ENCODE measurements around the gene AKR1C4. TPM values are rescaled to one million over a fixed set of nuclear protein-coding genes. Genes with fewer than 3 reads are reported as not detected.

Gene AKR1C4
- polyA plus RNA-seq (2011; rRNA removed) (1.1 and 1.2 TPM in 2 replicates), polyA plus RNA-seq (2017; fragmentation: RNase III; extraction: RNeasy Plus Mini Kit Qiagen cat#74134 plus additional on column Dnase treatment) (0.37 to 0.58 TPM (median 0.54 TPM) in 3 replicates), polyA minus RNA-seq (2011; rRNA and poly(A)+ RNA removed) (0.45 and 0.49 TPM in 2 replicates)
- 0.34 and 0.60 TPM in 2 replicates for polyA plus RNA-seq (2012; cell fraction: cytosol; rRNA removed)
- 0.25 and 0.26 TPM in 2 replicates for polyA plus RNA-seq (2012; cell fraction: nucleus; rRNA removed)

DNA sequence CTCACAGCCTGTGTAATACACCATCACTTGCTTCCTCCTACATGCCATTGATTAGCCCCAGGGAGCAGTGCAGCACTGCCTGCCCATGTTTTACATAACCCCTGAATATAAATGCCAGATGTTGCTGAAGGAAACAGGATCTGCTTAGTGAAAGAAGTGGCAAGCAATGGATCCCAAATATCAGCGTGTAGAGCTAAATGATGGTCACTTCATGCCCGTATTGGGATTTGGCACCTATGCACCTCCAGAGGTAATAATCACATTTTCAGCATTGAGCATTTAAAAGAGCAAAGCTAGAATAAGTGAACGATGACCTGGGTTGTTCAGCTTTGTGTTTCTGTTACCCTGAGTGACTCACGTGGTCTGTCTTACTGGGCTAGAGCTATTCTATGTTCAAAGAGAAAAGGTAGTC lies at the start of gene AKR1C4:
TSS of gene AKR1C4 (plus strand) at position 136 of the 412 bp plus-strand sequence. CDS start at position 167, 31 bp downstream.
- DNase-seq (ENCODE audit: low read depth in 1 of 2, low spot score in 1 of 2) (peak in 1 of 2 experiments; percentile 48), ATAC-seq (peak; percentile 39 to 56; a peak in 3 of 6 replicates), FAIRE-seq (peak; percentile 95)
- CTCF ChIA-PET, result interaction anchor here (1.1 to 3.7 kb wide), 3 partner anchors 9 to 426 kb away, joined by 3 to 10 read pairs (median 4); no protein-coding TSS in a partner anchor
- Histone ChIP-seq H3K4me3 (no peak within 1 kb of the TSS), H3K9me3 (peaks cover 35% of the 10 kb centered on the region), H3K4me1 (peaks cover 24% of the 10 kb centered on the region), H3K4me2 (peak within 1 kb of the TSS; percentile 48), H3K27ac (peak within 1 kb of the TSS; percentile 86 to 89)
- POLR2A ChIA-PET, result interaction anchor here (1.5 kb wide), 1 partner anchor 89 kb away, joined by 4 read pairs; no protein-coding TSS in a partner anchor
- WGBS (ENCODE audit: missing lambda C conversion rate), result 31% methylated on average over 4 of the region's 4 CpGs
- TF ChIP-seq NPAS2 (CRISPR knock-in tag; IDR thresholded peaks at IDR 0.05; ENCODE audit: borderline replicate concordance) (no peak), HOXB5 (CRISPR knock-in tag; IDR thresholded peaks at IDR 0.05) (no peak), RCOR1 (IDR thresholded peaks at IDR 0.05; ENCODE audit: low read depth, low read length) (no peak), ZSCAN20 (CRISPR knock-in tag; IDR thresholded peaks at IDR 0.05) (no peak), MAZ (IDR thresholded peaks at IDR 0.05; ENCODE audit: borderline replicate concordance, low read depth, low read length) (no peak), FOXS1 (CRISPR knock-in tag; IDR thresholded peaks at IDR 0.05) (no peak), TP53 (CRISPR knock-in tag; IDR thresholded peaks at IDR 0.05) (no peak), SMC3 (IDR thresholded peaks at IDR 0.05) (no peak), CBX8 (IDR thresholded peaks at IDR 0.05) (no peak)
- TF ChIP-seq, protein P1, sequence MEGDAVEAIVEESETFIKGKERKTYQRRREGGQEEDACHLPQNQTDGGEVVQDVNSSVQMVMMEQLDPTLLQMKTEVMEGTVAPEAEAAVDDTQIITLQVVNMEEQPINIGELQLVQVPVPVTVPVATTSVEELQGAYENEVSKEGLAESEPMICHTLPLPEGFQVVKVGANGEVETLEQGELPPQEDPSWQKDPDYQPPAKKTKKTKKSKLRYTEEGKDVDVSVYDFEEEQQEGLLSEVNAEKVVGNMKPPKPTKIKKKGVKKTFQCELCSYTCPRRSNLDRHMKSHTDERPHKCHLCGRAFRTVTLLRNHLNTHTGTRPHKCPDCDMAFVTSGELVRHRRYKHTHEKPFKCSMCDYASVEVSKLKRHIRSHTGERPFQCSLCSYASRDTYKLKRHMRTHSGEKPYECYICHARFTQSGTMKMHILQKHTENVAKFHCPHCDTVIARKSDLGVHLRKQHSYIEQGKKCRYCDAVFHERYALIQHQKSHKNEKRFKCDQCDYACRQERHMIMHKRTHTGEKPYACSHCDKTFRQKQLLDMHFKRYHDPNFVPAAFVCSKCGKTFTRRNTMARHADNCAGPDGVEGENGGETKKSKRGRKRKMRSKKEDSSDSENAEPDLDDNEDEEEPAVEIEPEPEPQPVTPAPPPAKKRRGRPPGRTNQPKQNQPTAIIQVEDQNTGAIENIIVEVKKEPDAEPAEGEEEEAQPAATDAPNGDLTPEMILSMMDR (IDR thresholded peaks at IDR 0.05), result no peak
- TF ChIP-seq, protein P2, sequence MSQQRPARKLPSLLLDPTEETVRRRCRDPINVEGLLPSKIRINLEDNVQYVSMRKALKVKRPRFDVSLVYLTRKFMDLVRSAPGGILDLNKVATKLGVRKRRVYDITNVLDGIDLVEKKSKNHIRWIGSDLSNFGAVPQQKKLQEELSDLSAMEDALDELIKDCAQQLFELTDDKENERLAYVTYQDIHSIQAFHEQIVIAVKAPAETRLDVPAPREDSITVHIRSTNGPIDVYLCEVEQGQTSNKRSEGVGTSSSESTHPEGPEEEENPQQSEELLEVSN (IDR thresholded peaks at IDR 0.05; ENCODE audit: borderline replicate concordance, low read depth), result no peak

DNA sequence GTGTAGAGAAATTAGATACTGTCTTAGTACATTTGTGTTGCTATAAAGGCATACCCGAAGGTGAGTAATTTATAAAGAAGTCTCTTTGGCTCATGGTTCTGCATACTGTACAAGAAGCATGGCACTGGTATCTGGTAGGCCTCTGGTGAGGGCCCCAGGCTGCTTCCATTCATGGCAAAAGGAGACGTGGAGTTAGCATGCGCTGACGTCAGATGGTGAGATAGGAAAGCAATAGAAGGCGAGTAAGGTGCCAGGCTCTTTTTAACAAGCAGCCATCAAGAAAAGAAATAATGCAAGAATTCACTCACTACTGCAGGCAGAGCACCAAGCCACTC lies 49.8 kb upstream of the AKR1C4 start:
- Histone ChIP-seq H3K4me1 (peaks cover 38% of the 10 kb centered on the region), H3K9me3 (peaks cover 36% of the 10 kb centered on the region; the same call in 2 of the 3 replicates), H3K4me2 (peak overlapping the region; percentile 72), H3K4me3 (no peak overlapping the region), H3K27ac (peak overlapping the region; percentile 95 to 99)
- CTCF ChIA-PET, result interaction anchor here (1.2 kb wide), 1 partner anchor 137 kb away, joined by 4 read pairs; no protein-coding TSS in a partner anchor
- TF ChIP-seq BHLHE40 (IDR thresholded peaks at IDR 0.05; ENCODE audit: low read depth, low read length) (no peak), HOXB13 (CRISPR knock-in tag; IDR thresholded peaks at IDR 0.05; ENCODE audit: low read depth) (peak; percentile 40; the same call in 1 of the 2 replicates), CHD2 (IDR thresholded peaks at IDR 0.05; ENCODE audit: low read length, partially characterized antibody) (no peak), KDM5A (IDR thresholded peaks at IDR 0.05) (no peak), HDAC2 (IDR thresholded peaks at IDR 0.05) (no peak)
- POLR2A ChIA-PET, result no interaction called here
- FAIRE-seq (no peak), ATAC-seq (peak; percentile 6 to 18; a peak in 3 of 6 replicates), DNase-seq (ENCODE audit: low read depth in 1 of 2, low spot score in 1 of 2) (no peak)
- WGBS (ENCODE audit: missing lambda C conversion rate), result 67% methylated on average over 5 of the region's 5 CpGs

DNA sequence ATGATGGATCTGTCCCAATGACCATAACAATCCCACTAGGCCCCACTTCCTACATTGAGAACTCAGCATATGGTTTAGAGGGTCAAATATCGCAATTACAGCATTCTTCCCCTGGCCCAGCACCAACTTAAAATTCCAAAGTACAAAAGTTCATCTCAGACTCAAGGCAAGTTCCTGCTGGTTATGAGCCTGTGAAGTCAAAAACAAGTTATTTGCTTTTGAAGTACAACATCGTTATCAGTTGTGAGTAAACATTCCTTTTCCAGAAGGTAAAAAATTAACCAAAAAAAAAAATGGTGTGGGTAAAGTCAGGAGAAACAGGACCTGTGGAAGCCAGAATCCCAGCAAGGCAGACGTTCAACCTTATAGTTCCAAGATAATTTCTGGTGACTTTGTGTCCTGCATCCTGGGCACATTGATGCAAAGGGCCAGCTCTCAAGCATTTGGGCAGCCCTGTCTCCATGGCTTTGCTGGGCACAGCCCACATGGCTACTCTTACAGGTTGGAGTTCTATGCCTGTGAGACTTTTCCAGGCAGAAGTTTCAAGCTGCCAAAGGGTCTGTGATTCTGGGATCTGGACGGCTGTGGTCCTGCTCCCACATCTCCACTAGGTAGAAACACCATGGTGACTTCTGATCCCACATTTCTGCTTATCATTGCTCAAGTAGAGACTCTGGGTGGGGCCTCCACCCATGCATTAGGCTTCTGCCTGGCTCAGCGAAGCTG lies 49.2 kb upstream of the AKR1C4 start:
- Histone ChIP-seq H3K27ac (peak overlapping the region; percentile 95 to 99), H3K4me3 (peak overlapping the region; percentile 18; the same call in 1 of the 3 replicates), H3K4me1 (peaks cover 38% of the 10 kb centered on the region), H3K4me2 (peak overlapping the region; percentile 72), H3K9me3 (peaks cover 38% of the 10 kb centered on the region; the same call in 2 of the 3 replicates)
- ATAC-seq, result peak; percentile 77 to 83
- FAIRE-seq, result peak; percentile 94
- DNase-seq (ENCODE audit: low read depth in 1 of 2, low spot score in 1 of 2), result peak; percentile 15 to 92
- CTCF ChIA-PET, result no interaction called here
- POLR2A ChIA-PET, result no interaction called here
- 9% methylated on average over 5 of the region's 5 CpGs for WGBS (ENCODE audit: missing lambda C conversion rate)
- TF ChIP-seq CEBPB (IDR thresholded peaks at IDR 0.05) (peak; percentile 38 to 80; a peak in 3 of 4 replicates), RARB (CRISPR knock-in tag; IDR thresholded peaks at IDR 0.05) (peak; percentile 86), MAZ (IDR thresholded peaks at IDR 0.05; ENCODE audit: borderline replicate concordance, low read depth, low read length) (no peak), MYC (IDR thresholded peaks at IDR 0.05; ENCODE audit: borderline replicate concordance, low read length) (no peak), EHMT2 (IDR thresholded peaks at IDR 0.05; ENCODE audit: low read depth) (no peak), HOXA7 (CRISPR knock-in tag; IDR thresholded peaks at IDR 0.05) (no peak), NPAS2 (CRISPR knock-in tag; IDR thresholded peaks at IDR 0.05; ENCODE audit: borderline replicate concordance) (peak; percentile 71), TP53 (CRISPR knock-in tag; IDR thresholded peaks at IDR 0.05) (no peak; the same call in 1 of the 2 replicates), SMC3 (IDR thresholded peaks at IDR 0.05) (peak; percentile 26; the same call in 1 of the 3 replicates), KDM1A (IDR thresholded peaks at IDR 0.05; ENCODE audit: low read depth) (no peak), KDM5A (IDR thresholded peaks at IDR 0.05) (no peak), SREBF2 (IDR thresholded peaks at IDR 0.05) (no peak), TFCP2L1 (CRISPR knock-in tag; IDR thresholded peaks at IDR 0.05) (no peak)
- TF ChIP-seq, protein P3, sequence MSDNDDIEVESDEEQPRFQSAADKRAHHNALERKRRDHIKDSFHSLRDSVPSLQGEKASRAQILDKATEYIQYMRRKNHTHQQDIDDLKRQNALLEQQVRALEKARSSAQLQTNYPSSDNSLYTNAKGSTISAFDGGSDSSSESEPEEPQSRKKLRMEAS (IDR thresholded peaks at IDR 0.05), result peak; percentile 59
- TF ChIP-seq, protein P2 (IDR thresholded peaks at IDR 0.05; ENCODE audit: borderline replicate concordance, low read depth), result peak; percentile 54; the same call in 1 of the 2 replicates
- TF ChIP-seq, protein P4, sequence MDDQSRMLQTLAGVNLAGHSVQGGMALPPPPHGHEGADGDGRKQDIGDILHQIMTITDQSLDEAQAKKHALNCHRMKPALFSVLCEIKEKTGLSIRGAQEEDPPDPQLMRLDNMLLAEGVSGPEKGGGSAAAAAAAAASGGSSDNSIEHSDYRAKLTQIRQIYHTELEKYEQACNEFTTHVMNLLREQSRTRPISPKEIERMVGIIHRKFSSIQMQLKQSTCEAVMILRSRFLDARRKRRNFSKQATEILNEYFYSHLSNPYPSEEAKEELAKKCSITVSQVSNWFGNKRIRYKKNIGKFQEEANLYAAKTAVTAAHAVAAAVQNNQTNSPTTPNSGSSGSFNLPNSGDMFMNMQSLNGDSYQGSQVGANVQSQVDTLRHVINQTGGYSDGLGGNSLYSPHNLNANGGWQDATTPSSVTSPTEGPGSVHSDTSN (IDR thresholded peaks at IDR 0.05), result no peak
